Glutamatergic neuron (in vitro differentiated cells): ENCODE measurements around the gene ZFYVE28. TPM values are rescaled to one million over a fixed set of nuclear protein-coding genes. Genes with fewer than 3 reads are reported as not detected.
A peak's percentile ranks its signal among the peaks of the same experiment; 100 is the strongest.

Source experiments
- DNase-seq: peaks from one replicate; pipeline ENCODE4 v3.0.0; 2022
- H3K27ac Mint-ChIP-seq: one replicate; pipeline ENCODE4 v1.8.0; 2020; ENCODE audit warnings: mild to moderate bottlenecking, mixed read lengths, inconsistent platforms; ENCODE audit not compliant: unreplicated experiment
- H3K27me3 Mint-ChIP-seq: one replicate; pipeline ENCODE4 v1.8.0; 2020; ENCODE audit warnings: mild to moderate bottlenecking, moderate library complexity, mixed read lengths, inconsistent platforms; ENCODE audit not compliant: unreplicated experiment
- H3K36me3 Mint-ChIP-seq: one replicate; pipeline ENCODE4 v1.8.0; 2020; ENCODE audit warnings: mild to moderate bottlenecking, mixed read lengths, inconsistent platforms; ENCODE audit not compliant: unreplicated experiment
- H3K4me1 Mint-ChIP-seq: one replicate; pipeline ENCODE4 v1.8.0; 2020; ENCODE audit warnings: mild to moderate bottlenecking, low read depth, mixed read lengths, inconsistent platforms; ENCODE audit not compliant: unreplicated experiment
- H3K4me3 Mint-ChIP-seq: one replicate; pipeline ENCODE4 v1.8.0; 2020; ENCODE audit warnings: mild to moderate bottlenecking, mixed read lengths, inconsistent platforms; ENCODE audit not compliant: unreplicated experiment
- H3K9me3 Mint-ChIP-seq: one replicate; pipeline ENCODE4 v1.8.0; 2020; ENCODE audit warnings: mild to moderate bottlenecking, moderate library complexity, mixed read lengths, inconsistent platforms; ENCODE audit not compliant: unreplicated experiment
- total RNA-seq: library from RNA; stranded (reverse); fragmentation: NEBNext Ultra II Directional; extraction: Animal tissue kit (Norgen Biotek cat#: 25700); gene quantifications from one replicate; pipeline ENCODE4 v1.2.1, GENCODE V29; 2021; ENCODE audit not compliant: unreplicated experiment
- TF ChIP-seq, protein P1 (sequence below): fragments of 200-600 bp; sonication (generic); IDR thresholded peaks from one replicate; pipeline ENCODE4 v1.5.0; 2021; ENCODE audit not compliant: partially characterized antibody, unreplicated experiment

The ZFYVE28 gene
- total RNA-seq, 1 donor from 2014 or later: 4.8 TPM

- Mint-ChIP-seq H3K27ac (no peak overlapping the region), H3K4me1 (peaks cover 11% of the 10 kb centered on the region), H3K9me3 (peaks cover 3% of the 10 kb centered on the region), H3K4me3 (peak overlapping the region; percentile 70), H3K36me3 (no peaks in the 10 kb centered on the region), H3K27me3 (no peaks in the 10 kb centered on the region)
- DNase-seq: peak; percentile 68
- TF ChIP-seq, protein P1, sequence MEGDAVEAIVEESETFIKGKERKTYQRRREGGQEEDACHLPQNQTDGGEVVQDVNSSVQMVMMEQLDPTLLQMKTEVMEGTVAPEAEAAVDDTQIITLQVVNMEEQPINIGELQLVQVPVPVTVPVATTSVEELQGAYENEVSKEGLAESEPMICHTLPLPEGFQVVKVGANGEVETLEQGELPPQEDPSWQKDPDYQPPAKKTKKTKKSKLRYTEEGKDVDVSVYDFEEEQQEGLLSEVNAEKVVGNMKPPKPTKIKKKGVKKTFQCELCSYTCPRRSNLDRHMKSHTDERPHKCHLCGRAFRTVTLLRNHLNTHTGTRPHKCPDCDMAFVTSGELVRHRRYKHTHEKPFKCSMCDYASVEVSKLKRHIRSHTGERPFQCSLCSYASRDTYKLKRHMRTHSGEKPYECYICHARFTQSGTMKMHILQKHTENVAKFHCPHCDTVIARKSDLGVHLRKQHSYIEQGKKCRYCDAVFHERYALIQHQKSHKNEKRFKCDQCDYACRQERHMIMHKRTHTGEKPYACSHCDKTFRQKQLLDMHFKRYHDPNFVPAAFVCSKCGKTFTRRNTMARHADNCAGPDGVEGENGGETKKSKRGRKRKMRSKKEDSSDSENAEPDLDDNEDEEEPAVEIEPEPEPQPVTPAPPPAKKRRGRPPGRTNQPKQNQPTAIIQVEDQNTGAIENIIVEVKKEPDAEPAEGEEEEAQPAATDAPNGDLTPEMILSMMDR: no peak
These were observed 157.2 kb downstream of the ZFYVE28 start for GRCh38 chr4:2261110-2261852.

- no peaks in the 10 kb centered on the region for H3K27me3 Mint-ChIP-seq
- peaks cover 11% of the 10 kb centered on the region for H3K4me1 Mint-ChIP-seq
- TF ChIP-seq, protein P1: no peak
- H3K36me3 Mint-ChIP-seq: no peaks in the 10 kb centered on the region
- H3K4me3 Mint-ChIP-seq: peak overlapping the region; percentile 70
- peaks cover 3% of the 10 kb centered on the region for H3K9me3 Mint-ChIP-seq
- H3K27ac Mint-ChIP-seq: no peak overlapping the region
- DNase-seq: peak; percentile 20
These were observed 157.9 kb downstream of the ZFYVE28 start for GRCh38 chr4:2260344-2261109.

GRCh38 chr4:2259541-2260343 is 158.7 kb downstream of the ZFYVE28 start:
- Mint-ChIP-seq H3K4me1 (peaks cover 12% of the 10 kb centered on the region), H3K4me3 (peak overlapping the region; percentile 70), H3K27ac (no peak overlapping the region), H3K27me3 (no peaks in the 10 kb centered on the region), H3K36me3 (peaks cover 2% of the 10 kb centered on the region), H3K9me3 (peaks cover 3% of the 10 kb centered on the region)
- peak; percentile 14 for DNase-seq
- TF ChIP-seq, protein P1: no peak

DNA sequence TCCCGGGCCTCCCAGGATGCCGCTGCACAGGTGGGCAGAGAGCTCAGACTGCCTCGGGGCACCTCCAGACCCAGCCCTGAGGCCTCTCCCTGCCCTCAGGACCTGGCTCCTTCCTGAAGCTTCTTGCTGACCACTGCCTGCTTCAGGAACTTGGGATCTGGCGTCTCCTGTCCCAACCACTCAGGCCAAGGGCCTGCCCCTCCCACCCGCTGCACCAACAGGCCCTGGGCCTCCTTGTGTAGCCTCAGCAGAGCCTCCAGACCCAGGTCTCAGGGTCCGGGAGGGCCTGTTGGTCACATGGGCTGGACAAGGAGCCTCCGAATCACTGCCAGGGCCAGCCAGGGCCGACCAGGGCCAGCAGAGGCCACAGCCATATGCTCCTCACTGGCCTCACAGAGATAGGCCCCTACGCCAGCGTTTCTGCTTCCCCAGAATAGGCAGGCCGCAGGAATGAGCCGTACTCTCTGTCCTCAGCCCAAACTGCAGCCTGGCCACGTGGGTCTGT is 159.4 kb downstream of the ZFYVE28 start:
- H3K27ac Mint-ChIP-seq: no peak overlapping the region
- no peak overlapping the region for H3K4me3 Mint-ChIP-seq
- H3K9me3 Mint-ChIP-seq: peaks cover 4% of the 10 kb centered on the region
- TF ChIP-seq, protein P1: no peak
- peaks cover 9% of the 10 kb centered on the region for H3K36me3 Mint-ChIP-seq
- H3K27me3 Mint-ChIP-seq: no peaks in the 10 kb centered on the region
- H3K4me1 Mint-ChIP-seq: peaks cover 18% of the 10 kb centered on the region
- DNase-seq: peak; percentile 14
